Erythroblast (primary cell): ENCODE results near the gene KAT6B.

Source experiments
- GATA1 ChIP-seq: IDR thresholded peaks from 2 replicates; pipeline ENCODE4 v1.6.1; 2011; ENCODE audit warnings: low read depth, mild to moderate bottlenecking, control low read depth, low read length, moderate library complexity
- POLR2A ChIP-seq: IDR thresholded peaks from 2 replicates; pipeline ENCODE4 v1.6.1; 2011; ENCODE audit warnings: mild to moderate bottlenecking, low read length

DNA sequence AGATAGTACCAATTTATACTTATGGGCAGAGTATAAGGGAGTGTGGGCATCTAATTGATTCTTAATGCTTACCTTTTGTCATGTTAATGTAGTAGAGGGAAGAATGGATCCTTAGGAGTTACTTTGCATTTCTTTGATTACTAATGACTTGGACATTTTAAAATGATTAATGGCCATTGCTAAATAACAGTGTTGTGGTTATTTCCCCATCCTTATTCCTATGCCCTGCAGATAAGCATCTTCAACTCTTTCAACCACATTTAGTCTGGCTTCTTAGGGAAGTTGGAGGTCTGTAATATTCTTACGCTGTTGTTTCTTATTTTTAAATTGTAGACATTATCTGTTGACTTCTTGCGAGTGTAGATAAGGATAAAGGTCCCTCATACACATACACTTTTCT lies 37.2 kb downstream of the KAT6B start:
- TF ChIP-seq POLR2A (no peak), GATA1 (no peak)
